Lower leg skin (tissue), 3 donors: ENCODE results near the gene FLAD1.

Source experiments
- CTCF ChIP-seq, 3 donors: fragments of 450-650 bp; IDR thresholded peaks; one replicate each; pipeline ENCODE4 v1.5.1; 2016; ENCODE audit warnings: antibody characterized with exemption in 3 of 3, mild to moderate bottlenecking in 3 of 3, moderate library complexity in 2 of 3
- POLR2A ChIP-seq, 2 donors: fragments of 450-650 bp; IDR thresholded peaks; one replicate each; pipeline ENCODE4 v1.6.1; 2016 to 2017; ENCODE audit warnings: antibody characterized with exemption in 2 of 2, mild to moderate bottlenecking in 1 of 2, moderate library complexity in 1 of 2

DNA sequence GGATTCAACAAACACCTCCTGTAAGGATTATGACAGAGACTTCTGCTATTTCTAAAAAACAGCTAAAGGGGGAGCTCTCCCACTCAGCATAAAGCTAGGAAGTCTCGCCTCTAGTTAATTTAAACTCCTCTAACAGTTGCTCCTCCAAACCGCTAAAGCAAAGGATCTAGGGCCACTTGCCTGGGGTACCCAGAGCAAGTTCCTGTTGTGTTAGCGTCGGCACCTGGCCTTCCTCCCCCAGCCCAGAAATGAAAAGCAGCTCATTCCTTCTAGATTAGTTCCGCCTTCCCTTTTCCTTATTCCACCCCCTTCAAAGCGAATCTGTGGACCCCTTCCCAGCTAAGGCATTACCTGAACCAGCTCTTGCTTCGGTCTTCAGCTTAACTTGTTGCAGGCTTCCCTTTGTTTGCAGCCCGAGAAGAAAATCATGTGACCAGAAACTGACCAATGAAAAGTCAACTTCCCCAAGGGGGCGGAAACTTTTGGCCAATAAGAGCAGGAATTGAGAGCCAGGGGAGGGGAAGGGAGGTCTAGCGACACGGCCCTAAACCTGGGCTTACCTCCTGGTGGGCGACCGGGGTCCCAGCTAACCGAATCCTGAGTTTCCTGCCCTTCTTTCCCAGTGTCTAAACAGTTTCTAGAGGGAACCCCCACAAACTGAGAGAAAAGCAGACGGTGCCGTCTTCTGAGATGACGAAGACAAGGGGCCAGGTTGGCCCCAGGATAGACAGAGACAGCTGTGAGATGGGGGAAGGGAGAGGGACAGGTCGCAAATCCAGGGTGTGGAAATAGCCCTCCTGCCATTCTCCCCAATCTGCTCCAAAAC is 27.2 kb upstream of the FLAD1 start, which contains the start of gene PBXIP1:
- TF ChIP-seq POLR2A (IDR thresholded peaks at IDR 0.05) = no peak
- no peak for TF ChIP-seq CTCF (IDR thresholded peaks at IDR 0.05)
